HG02840 (cell line): Measurements from ENCODE around the gene CIB1.
"Not testable (repeated sequence)": the region's sequence is repeated elsewhere in the genome, so short reads cannot be mapped to it uniquely, and the experiment has no call there.

Experiments
- ATAC-seq: cut with Tn5 transposase; IDR thresholded peaks from one replicate; pipeline ENCODE4 v1.9.1; 2021; ENCODE audit warnings: mild to moderate bottlenecking, moderate library complexity, moderate number of reproducible peaks; ENCODE audit not compliant: unreplicated experiment, low FRiP score

CIB1 gene

DNA sequence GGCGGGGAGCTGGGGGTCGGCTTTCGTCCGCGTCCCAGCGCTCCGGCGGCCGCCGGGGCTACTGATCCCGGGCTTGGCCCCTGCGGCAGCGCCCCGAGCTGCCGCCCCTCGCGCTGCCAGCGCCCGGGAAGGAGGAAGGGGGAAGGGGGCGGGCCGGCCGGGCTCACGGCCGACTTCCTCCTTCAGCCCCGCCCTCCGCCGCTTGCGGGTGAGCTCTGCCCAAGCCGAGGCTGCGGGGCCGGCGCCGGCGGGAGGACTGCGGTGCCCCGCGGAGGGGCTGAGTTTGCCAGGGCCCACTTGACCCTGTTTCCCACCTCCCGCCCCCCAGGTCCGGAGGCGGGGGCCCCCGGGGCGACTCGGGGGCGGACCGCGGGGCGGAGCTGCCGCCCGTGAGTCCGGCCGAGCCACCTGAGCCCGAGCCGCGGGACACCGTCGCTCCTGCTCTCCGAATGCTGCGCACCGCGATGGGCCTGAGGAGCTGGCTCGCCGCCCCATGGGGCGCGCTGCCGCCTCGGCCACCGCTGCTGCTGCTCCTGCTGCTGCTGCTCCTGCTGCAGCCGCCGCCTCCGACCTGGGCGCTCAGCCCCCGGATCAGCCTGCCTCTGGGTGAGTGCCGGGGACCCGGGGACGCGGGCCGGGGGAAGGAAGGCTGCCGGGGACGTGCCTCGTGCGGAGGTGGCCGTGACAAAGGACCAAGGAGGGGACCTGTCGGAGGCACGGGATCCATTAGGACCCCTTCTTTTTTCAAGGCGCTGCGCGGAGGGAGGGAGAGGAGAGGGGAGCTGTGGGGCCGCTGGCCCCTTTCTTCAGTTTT is 32.4 kb downstream of the CIB1 start, which contains the start of gene SEMA4B:
TSS of gene SEMA4B (plus strand) at position 201 of the 814 bp plus-strand sequence. CDS start at position 450, 249 bp downstream.
- peak; percentile 55 for ATAC-seq

DNA sequence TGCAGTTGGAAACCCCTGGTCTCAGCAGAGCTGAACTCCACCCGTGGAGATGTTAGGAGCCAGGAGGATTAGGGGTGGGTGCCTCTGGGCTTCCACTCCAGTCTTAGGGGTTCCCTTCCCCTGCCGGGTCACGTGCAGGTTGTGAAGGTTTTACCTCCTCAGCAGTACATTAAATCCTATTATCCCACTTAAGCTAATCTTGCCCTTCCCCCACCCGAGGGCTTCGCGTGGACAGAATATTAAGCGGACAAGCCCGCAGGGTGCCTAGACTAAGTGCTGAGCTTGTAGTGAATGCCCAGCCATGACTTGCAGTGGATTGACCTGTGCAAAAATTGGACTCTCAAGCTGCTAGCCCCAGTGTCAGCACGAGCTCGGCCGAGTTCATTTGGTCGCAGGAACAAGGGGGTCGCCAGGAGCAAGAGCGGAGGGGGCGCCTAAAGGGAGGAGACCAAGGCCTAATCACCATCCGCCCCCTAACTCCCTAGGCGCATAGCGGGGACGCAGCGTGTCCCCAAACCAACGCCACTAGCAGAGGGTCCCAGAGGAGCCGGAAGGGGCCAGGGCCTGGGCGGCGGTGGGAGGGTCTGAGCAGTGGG is 33.1 kb downstream of the CIB1 start:
- ATAC-seq: peak; percentile 12

DNA sequence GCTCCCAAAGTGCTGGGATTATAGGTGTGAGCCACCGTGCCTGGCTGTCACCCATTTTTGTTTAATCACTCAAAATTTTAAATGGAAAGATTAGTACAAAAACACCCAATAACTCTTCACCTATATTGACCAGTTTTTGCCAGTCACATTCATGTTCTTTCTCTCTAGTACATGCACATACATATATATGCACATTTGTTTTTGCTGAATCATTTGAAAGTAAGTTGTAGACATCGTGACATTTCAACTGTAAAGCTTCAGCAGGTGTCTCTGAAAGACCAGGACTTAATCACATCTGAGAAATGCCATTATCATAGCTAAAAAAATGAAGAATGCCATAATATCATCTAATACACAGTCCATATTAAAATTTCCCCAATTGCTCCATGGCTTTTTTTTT is 39.1 kb downstream of the CIB1 start:
- no peak for ATAC-seq

DNA sequence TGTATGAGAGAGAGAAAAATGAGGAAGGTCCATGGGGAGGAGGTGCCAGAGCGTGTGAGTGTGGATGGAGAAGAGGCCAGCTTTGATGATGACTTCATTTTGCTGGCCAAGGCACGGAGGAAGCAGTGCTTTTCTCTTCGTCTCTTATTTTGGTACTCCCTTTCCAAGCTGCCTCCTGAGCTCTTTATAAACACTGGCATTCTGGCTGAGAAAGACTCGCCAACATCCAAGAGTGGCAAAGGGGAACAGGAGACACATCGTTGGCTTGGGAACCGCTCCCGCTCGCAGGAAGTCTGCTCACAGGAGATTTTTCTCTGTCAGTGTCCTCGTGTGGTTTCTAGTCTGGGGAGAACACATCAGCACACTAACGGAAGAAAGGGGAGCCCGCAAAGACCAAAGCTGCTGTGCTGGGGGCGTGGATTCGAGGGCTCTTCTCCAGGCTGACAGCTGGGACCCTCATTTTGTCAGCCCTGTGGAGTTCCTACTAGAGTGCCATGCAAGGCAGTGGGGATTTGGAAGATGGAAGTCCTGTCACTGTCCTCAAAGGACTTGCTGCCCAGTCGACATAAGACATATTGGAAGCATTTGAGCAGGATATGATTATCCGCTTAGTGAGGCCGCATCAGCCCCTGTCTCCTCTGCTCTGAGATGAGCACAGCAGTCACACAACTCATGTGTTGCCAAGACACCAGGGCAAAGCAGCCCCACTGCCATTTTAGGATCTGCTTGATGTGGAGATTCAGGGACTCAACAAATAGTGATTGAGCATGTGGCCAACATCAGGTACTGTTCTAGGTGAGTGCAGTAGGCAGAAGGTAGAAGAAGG is 40.6 kb downstream of the CIB1 start:
- no peak for ATAC-seq

DNA sequence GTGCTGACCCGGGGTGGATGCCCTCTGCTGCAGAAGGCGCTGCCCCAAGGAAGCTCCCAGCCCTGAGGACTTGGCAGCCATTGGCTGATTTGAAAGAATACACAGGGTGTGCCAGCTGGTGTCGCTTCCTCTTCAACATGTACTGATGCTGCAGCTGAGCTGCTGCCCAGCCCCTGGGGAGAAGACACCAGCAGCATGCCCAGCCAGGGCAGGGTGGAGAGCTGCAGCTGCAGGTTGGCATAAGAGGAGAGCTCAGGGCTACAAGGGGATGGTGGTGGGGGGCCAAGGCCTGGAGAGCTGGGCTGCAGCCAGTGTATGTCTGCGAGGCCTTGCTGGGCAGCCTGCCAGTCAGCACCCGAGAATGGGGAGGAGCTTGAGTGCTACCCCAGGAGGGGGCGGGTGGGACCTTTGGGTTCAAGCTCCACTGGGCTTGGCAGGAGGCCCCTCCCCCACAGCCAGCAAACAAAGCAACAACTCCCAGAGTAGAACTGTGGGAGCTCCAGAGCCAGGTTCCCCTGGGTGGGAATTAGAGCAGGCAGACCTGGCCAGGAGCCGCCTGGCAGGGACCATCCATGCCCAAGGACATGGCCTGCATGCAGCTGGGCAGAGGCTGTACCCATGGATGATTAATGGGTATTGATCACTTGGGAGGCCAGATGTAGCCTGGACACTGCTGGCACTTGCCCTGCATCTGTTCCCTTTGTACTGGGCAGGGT is 41.8 kb downstream of the CIB1 start:
- no peak for ATAC-seq

DNA sequence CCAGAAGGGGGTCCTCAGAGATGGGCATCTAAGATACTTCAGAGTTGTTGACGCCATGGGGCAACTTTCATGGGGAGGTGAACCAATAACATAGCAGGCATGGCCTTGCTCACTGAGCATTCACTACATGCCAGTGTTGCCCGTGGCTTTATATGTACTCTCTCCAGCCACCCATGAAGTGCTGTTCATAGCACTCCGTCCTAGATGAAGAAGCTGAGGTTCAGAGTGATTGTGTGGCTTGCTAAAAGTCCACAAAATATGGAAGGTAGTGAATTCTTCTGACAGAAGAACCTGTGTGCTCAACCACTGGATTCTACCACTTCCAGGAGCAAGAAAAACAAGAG is 42.4 kb downstream of the CIB1 start:
- no peak for ATAC-seq

DNA sequence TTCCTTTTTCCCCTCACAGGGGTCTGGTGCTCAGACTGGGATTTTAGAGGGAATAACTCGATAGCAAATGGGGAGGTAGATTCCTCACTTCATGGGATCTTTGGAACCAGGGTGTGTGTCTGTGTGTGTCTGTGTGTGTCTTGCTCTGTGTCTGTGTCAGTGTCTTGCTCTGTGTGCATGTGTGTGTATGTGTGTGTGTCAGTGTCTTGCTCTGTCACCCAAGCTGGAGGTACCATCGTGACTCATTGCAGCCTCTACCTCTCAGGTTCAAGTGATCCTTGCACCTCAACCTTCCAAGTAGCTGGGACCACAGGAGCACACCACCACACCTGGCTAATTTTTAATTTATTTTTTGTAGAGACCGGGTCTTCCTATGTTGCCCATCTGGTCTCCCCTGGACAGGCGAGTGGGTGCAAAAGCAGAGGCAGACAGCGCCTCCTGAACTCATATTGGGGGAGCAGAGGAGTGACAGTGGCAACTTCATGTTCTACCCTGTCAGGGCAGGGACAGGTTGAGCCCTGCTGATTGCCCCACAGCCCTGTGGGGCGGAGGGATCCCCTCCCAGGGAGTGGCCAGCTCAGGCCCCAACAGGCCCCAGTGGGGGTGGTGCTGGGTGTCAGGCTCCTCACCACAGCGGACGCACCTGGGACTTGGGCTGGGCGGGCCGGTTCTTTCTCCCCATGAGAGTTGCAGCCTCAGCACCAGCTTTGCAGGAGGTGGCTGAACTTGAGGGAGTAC is 43.0 kb downstream of the CIB1 start:
- ATAC-seq: no peak

DNA sequence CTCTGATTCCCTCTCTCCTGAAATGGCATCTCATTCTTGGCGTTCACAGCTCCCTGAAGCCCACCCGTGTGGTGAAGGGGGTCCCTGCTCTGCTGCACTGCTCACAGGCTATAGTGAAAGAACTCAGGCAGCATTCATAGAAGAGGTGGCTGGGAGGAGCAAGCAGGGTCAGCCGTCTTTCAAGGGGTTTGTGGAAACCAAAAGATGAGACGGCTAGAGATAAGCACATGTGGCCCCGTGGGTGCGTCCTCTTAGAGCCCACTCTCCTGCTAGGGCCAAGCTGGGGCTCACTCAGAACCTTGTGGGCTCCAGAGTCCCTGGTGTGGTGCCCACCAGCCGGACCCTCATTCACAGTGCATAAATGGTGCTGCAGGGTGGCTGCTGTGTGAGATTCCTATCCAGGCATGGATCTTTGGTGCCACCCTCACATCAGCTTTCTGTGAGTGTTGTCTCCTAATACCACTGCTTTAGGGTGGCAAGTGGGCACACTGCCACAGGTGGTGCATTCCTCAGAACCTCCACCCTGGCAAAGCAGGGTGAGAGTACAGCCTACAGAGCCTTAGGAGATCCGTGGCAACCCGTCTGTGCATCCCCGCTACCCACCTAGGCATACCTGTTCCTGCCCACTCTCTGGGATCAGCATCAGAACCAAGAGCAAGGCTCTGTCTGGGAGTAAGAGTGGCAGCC is 43.8 kb downstream of the CIB1 start:
- no peak for ATAC-seq

DNA sequence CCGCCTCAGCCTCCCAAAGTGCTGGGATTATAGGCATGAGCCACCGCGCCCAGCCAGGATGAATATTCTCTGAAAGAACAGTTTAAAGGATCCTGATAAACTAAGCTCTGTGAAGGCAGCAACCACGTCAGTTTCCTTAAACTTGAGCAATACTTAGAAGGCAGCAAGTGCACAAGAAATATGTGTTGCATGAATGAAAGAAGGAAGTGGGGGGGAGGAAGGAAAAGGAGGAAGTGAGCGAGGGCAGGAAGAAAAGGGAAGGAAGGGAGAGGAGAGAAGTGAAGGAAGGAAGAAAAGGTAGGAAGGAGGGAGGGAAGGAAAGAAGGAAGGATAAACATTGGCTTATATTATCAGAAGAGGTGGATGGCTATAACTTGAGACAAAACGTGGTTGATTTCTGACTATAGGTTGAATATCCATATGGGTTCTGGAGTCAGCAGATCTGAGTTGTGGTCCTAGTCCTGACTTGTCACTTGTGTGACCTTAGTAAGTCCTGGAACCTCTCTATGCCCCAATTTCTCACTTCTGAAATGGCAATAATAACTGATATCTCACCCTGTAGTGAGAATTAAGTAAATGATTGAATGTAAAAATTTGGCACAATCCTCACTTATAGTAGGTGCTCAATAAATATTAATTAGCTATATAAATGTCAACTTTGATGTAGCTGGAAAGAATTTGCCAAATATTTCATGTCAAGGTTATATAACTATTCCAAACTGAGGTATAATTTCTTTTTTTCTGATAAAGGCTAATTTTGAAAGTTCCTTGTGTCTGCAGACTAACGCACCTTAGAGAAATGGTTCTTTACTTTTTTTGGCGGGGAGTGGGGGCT is 44.6 kb downstream of the CIB1 start:
- no peak for ATAC-seq

DNA sequence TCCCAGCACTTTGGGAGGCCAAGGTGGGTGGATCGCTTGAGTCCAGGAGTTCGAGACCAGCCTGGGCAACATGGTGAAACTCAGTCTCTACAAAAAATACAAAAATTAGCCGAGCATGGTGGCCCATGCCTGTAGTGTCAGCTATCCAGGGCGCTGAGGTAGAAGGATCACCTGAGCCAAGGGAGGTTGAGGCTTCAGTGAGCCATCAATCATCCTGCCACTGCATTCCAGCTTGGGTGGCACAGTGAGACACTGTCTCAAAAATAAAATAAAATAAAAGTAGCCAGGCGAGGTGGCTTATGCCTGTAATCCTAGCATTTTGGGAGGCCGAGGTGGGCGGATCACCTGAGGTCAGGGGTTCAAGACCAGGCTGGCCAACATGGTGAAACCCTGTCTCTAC is 45.7 kb downstream of the CIB1 start:
- ATAC-seq: not testable (repeated sequence)

DNA sequence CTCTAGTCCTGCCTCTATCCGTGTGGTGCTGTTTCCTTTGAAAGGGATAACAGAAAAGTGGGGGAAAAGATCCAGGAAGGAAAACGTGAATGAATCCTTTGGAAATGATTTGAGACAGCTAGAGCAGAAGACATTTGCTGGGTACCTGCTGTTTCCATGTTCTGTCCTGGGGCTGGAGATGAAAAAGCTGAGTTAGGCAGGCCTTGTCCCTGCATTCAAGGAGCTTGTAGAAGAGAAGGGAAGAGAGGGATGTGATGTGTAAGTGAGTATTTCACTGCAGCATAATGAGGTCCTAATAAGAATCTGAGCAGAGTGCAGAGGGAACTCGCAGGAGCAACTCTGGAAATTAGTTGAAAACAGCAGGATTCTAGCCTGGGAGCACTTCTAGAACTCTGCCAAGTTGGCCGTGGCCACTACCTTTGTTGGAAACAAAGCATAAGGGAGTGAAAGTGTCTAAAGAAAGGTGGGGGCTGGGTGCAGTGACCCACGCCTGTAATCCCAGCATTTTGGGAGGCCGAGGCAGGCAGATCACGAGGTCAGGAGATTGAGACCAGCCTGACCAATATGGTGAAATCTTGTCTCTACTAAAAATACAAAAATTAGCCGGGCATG is 46.4 kb downstream of the CIB1 start:
- ATAC-seq: no peak

DNA sequence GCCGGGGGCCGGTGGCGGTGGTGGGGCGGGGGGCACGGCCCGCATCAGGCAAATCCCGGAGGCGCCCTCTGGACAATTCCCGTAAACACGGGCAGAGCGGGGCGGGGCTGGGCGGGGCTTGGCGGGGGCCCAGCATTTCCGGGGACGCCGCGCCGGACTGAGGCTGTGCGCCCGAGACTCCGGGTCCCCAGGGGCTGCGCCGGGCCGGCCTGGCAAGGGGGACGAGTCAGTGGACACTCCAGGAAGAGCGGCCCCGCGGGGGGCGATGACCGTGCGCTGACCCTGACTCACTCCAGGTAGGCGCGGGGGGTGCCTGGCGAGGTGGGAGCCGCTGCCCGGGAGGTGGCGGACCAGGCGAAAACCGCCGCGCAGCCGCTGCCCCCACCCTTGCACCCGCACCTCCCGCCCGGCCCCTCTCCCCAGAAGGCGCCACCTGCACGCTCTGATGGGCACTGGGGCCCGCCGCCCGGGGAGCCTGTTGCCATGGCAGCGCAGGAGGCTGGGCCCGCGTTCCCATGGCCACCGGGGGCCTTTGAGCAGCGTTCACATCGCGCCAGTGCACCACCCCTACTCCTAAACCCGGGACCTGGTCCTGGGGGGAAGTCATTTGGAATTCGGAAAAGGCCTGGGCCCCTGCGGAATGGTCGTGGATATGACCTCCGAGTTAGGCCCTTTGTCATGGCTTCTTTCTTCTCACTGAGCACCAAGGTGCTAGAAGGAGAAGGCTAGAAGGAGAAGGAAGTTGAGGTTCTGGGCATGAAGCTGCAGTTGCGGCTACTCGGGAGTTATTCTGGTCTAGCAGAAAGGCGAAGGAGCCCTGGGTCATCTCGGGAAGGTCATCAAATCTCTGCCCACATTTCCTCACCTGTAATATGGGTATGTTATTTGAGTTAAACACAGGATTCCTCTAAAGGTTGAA is 48.7 kb downstream of the CIB1 start:
- ATAC-seq: peak; percentile 59

DNA sequence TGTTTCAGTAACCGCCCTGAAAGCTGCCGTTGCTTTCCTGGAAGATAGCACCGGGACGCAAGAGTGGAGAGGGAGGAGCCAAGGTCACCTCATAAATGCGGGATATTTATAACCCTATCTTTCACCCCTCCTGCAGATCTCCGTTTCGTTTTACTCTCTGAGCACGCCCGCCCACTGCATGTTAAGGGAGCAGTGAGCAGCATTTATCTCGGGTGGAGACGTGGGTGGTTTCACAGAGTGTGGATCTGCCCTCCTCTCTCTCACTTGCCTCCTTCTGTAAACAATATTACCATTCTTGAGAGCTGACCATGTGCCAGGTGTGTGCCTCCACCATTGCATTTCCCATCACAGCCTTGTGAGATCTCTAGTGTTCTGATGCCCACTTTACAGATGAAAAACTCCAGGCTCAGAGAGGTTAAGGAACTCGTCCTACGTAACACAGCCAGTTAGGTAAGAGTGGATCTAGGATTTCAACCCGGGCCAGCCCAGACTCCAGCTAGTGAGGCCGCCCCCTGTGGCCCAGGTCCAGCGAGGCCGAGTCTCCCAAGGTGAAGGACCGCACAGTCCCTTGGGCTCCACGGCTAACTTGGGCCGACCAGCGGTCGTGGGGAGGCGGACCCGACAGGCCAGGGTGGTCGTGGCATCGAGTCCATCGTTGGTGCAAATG is 49.5 kb downstream of the CIB1 start:
- ATAC-seq: peak; percentile 33

DNA sequence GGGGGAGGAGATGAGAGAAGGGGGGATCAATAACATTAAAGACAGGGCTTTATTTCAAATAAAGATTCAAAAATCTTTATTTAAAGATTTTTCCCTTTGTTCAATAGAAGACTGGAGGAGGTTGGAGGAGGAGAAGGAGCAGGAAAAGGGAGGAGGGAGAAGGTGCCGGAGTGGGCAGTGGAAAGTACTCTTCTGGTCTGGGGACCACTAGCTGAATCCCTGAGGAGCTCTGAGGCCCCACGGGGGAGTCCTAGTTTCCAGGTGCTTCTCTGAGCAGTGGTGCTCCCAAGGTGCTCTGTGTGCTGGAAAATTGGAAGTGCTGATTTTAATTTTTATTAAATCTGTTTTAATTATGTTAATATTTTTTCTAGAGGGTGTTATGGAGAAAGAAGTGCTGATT is 52.0 kb downstream of the CIB1 start:
- no peak for ATAC-seq
